HG02840 (cell line): ENCODE measurements around the gene MISP.

Experiments
- ATAC-seq: cut with Tn5 transposase; IDR thresholded peaks from one replicate; pipeline ENCODE4 v1.9.1; 2021; ENCODE audit warnings: mild to moderate bottlenecking, moderate library complexity, moderate number of reproducible peaks; ENCODE audit not compliant: unreplicated experiment, low FRiP score

The MISP gene

GRCh38 chr19:769616-770015 is 18.7 kb downstream of the MISP start:
- no peak for ATAC-seq

GRCh38 chr19:771332-771785 is 20.4 kb downstream of the MISP start:
- no peak for ATAC-seq

- ATAC-seq: no peak
Observed at GRCh38 chr19:772063-772462, 21.2 kb downstream of the MISP start.

- no peak for ATAC-seq
Observed at GRCh38 chr19:772730-773436, 22.0 kb downstream of the MISP start.

GRCh38 chr19:776549-776948 is 25.6 kb downstream of the MISP start:
- ATAC-seq: no peak

GRCh38 chr19:778910-779653 is 28.2 kb downstream of the MISP start:
- no peak for ATAC-seq

GRCh38 chr19:780935-781334 is 30.0 kb downstream of the MISP start:
- no peak for ATAC-seq

GRCh38 chr19:781800-782184 is 30.9 kb downstream of the MISP start:
- ATAC-seq: no peak

- no peak for ATAC-seq
Observed at GRCh38 chr19:782185-782877, 31.4 kb downstream of the MISP start.

- no peak for ATAC-seq
Observed at GRCh38 chr19:782878-783668, 32.2 kb downstream of the MISP start.

- ATAC-seq: no peak
Observed at GRCh38 chr19:784541-784940, 33.6 kb downstream of the MISP start.

GRCh38 chr19:787536-787935 is 36.6 kb downstream of the MISP start:
- no peak for ATAC-seq

- no peak for ATAC-seq
Observed at GRCh38 chr19:788686-788982, 37.7 kb downstream of the MISP start.

- no peak for ATAC-seq
Observed at GRCh38 chr19:788983-789700, 38.2 kb downstream of the MISP start.

GRCh38 chr19:789701-790060 is 38.8 kb downstream of the MISP start:
- ATAC-seq: no peak

- no peak for ATAC-seq
Observed at GRCh38 chr19:791007-791566, 40.2 kb downstream of the MISP start.

GRCh38 chr19:791567-792305 is 40.8 kb downstream of the MISP start:
- no peak for ATAC-seq

- ATAC-seq: no peak
Observed at GRCh38 chr19:792306-792885, 41.5 kb downstream of the MISP start.

- no peak for ATAC-seq
Observed at GRCh38 chr19:793806-794205, 42.9 kb downstream of the MISP start.
